Parathyroid adenoma (tissue), 2 donors: ENCODE data around the gene FAM20C.

ENCODE experiments used
- H2AFZ ChIP-seq: fragments of 300-600 bp; sonication (generic); one replicate; pipeline ENCODE4 v1.7.0; 2017; ENCODE audit warnings: antibody characterized with exemption, mild to moderate bottlenecking
- H3K27ac ChIP-seq: fragments of 300-600 bp; sonication (generic); one replicate; pipeline ENCODE4 v1.7.0; 2017
- H3K27me3 ChIP-seq: fragments of 300-600 bp; sonication (generic); one replicate; pipeline ENCODE4 v1.7.0; 2017; ENCODE audit warnings: low read length; ENCODE audit not compliant: control insufficient read depth, insufficient read depth
- H3K36me3 ChIP-seq: fragments of 300-600 bp; sonication (generic); one replicate; pipeline ENCODE4 v1.7.0; 2017; ENCODE audit warnings: low read length; ENCODE audit not compliant: control insufficient read depth, insufficient read depth
- H3K4me1 ChIP-seq: fragments of 300-600 bp; sonication (generic); one replicate; pipeline ENCODE4 v1.7.0; 2017; ENCODE audit warnings: control low read depth
- H3K4me2 ChIP-seq: fragments of 300-600 bp; sonication (generic); one replicate; pipeline ENCODE4 v1.7.0; 2017; ENCODE audit warnings: low read length
- H3K4me3 ChIP-seq: fragments of 300-600 bp; sonication (generic); one replicate; pipeline ENCODE4 v1.7.0; 2017; ENCODE audit warnings: low read depth, low read length
- H3K79me2 ChIP-seq: fragments of 300-600 bp; sonication (generic); one replicate; pipeline ENCODE4 v1.7.0; 2017; ENCODE audit warnings: control low read depth
- H3K9ac ChIP-seq: fragments of 300-600 bp; sonication (generic); one replicate; pipeline ENCODE4 v1.7.0; 2017; ENCODE audit warnings: mild to moderate bottlenecking
- H3K9me3 ChIP-seq: fragments of 300-600 bp; sonication (generic); one replicate; pipeline ENCODE4 v1.7.0; 2017; ENCODE audit warnings: low read length; ENCODE audit not compliant: control insufficient read depth
- CTCF ChIP-seq: fragments of 300-600 bp; sonication (generic); IDR thresholded peaks from one replicate; pipeline ENCODE4 v1.7.0; 2017; ENCODE audit warnings: antibody characterized with exemption, mild to moderate bottlenecking
- donor health status: primary hyperparathyroidism.

The FAM20C gene

GRCh38 chr7:223118-223800, 30.9 kb downstream of the FAM20C start:
- Histone ChIP-seq H3K27ac (no peak overlapping the region), H2AFZ (no peak overlapping the region), H3K79me2 (no peaks in the 10 kb centered on the region), H3K9me3 (no peaks in the 10 kb centered on the region), H3K4me2 (no peak overlapping the region), H3K9ac (no peak overlapping the region), H3K27me3 (no peaks in the 10 kb centered on the region), H3K4me3 (no peak overlapping the region), H3K36me3 (no peaks in the 10 kb centered on the region), H3K4me1 (no peaks in the 10 kb centered on the region)
- no peak for TF ChIP-seq CTCF

- Histone ChIP-seq H3K4me3 (no peak overlapping the region), H3K27ac (no peak overlapping the region), H3K4me2 (no peak overlapping the region), H3K27me3 (no peaks in the 10 kb centered on the region), H3K9me3 (no peaks in the 10 kb centered on the region), H2AFZ (no peak overlapping the region), H3K36me3 (no peaks in the 10 kb centered on the region), H3K4me1 (no peaks in the 10 kb centered on the region), H3K9ac (no peak overlapping the region), H3K79me2 (no peaks in the 10 kb centered on the region)
- TF ChIP-seq CTCF, result no peak
Measured at GRCh38 chr7:223861-224260, 31.5 kb downstream of the FAM20C start.

- H3K27me3 ChIP-seq, result no peaks in the 10 kb centered on the region
- no peak overlapping the region for H3K4me3 ChIP-seq
- no peak for TF ChIP-seq CTCF
- H3K4me2 ChIP-seq, result no peak overlapping the region
- H3K27ac ChIP-seq, result no peak overlapping the region
- H3K36me3 ChIP-seq, result no peaks in the 10 kb centered on the region
- no peaks in the 10 kb centered on the region for H3K4me1 ChIP-seq
- H3K9me3 ChIP-seq, result no peaks in the 10 kb centered on the region
- no peaks in the 10 kb centered on the region for H3K79me2 ChIP-seq
- H3K9ac ChIP-seq, result no peak overlapping the region
- no peak overlapping the region for H2AFZ ChIP-seq
Measured at GRCh38 chr7:226281-226895, 34.0 kb downstream of the FAM20C start.

GRCh38 chr7:227926-228325, 35.6 kb downstream of the FAM20C start:
- H3K27ac ChIP-seq, result no peak overlapping the region
- no peak overlapping the region for H3K4me3 ChIP-seq
- H3K4me2 ChIP-seq, result no peak overlapping the region
- H2AFZ ChIP-seq, result no peak overlapping the region
- H3K36me3 ChIP-seq, result no peaks in the 10 kb centered on the region
- no peak overlapping the region for H3K9ac ChIP-seq
- no peaks in the 10 kb centered on the region for H3K4me1 ChIP-seq
- no peaks in the 10 kb centered on the region for H3K27me3 ChIP-seq
- no peak for TF ChIP-seq CTCF
- no peaks in the 10 kb centered on the region for H3K79me2 ChIP-seq
- no peaks in the 10 kb centered on the region for H3K9me3 ChIP-seq

- Histone ChIP-seq H3K27ac (no peak overlapping the region), H3K9me3 (no peaks in the 10 kb centered on the region), H3K4me1 (no peaks in the 10 kb centered on the region), H3K4me3 (no peak overlapping the region), H2AFZ (no peak overlapping the region), H3K4me2 (no peak overlapping the region), H3K27me3 (no peaks in the 10 kb centered on the region), H3K79me2 (no peaks in the 10 kb centered on the region), H3K36me3 (no peaks in the 10 kb centered on the region), H3K9ac (no peak overlapping the region)
- no peak for TF ChIP-seq CTCF
Measured at GRCh38 chr7:228610-229009, 36.2 kb downstream of the FAM20C start.
